Measurements from ENCODE around the gene DFFB. TPM values are rescaled to one million over a fixed set of nuclear protein-coding genes. Genes with fewer than 3 reads are reported as not detected.

The DFFB gene
- total and polyA plus RNA-seq, 7 donors = 1.1 to 2.4 (median 1.9) TPM

DNA sequence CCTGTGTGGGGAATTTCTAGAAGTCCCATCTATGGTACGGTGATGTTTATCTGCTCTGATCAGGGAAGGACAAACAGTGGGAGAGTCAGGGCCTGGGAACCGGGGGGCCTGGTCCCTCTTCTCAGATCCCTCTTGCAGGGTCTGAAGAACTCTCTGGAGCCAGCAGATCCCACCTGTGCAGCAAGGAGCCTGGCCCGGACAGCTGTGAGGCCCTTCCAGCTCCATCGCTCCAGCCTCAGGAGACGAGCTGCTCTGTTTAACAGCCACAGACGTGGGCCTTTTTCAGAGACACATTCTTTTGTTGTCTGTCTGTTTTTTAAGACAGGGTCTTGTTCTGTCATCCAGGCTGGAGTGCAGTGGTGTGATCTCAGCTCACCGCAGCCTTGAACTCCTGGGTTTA lies 28.3 kb downstream of the DFFB start:
- Histone ChIP-seq H3K27ac (no peak overlapping the region), H3K4me1 (no peaks in the 10 kb centered on the region), H3K27me3 (ENCODE audit: insufficient read depth in 3 of 3, low read length in 2 of 3) (no peaks in the 10 kb centered on the region), H3K4me3 (no peak overlapping the region), H3K9me3 (no peaks in the 10 kb centered on the region), H3K36me3 (ENCODE audit: insufficient read depth in 1 of 2, low read depth in 1 of 2) (peaks cover 7 to 77% of the 10 kb centered on the region in 2 donors)
- DNase-seq = peak in 1 of 2 donors; percentile 15
- no peak for TF ChIP-seq CTCF (IDR thresholded peaks at IDR 0.05)
- intact Hi-C loops (cut with DNase I) = no loop called here
- no peak for ATAC-seq
- 86 to 90% (median 89%) methylated on average over 7 of the region's 7 CpGs for WGBS, 3 donors

DNA sequence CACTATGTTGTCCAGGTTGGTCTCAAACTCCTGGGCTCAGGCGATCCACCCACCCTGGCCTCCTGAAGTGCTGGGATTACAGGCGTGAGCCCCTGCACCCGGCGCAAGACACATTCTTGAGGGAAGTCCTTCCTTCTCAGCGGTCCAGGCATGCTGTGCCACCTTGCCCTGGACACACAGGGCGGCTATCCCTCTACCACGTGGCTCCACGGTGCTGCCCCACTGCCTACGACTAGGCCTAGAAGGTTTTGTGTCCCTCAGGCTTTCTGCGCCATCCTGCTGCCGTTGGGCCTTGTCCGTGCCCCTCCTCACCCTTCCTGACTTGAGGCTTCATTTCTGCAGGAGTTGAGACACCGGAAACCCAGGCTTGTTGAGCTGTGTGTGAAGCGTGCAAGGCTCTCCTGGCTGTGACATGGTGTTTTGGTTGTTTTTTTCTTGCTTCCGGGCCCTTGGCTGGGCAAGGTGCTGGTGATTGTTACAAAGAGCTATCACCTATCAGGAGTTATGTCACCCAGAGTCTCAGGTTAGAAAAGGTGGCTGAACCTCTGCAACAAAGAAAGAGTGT lies 28.9 kb downstream of the DFFB start:
- DNase-seq (peak in 1 of 2 donors; percentile 38), ATAC-seq (no peak)
- no peak for TF ChIP-seq CTCF (IDR thresholded peaks at IDR 0.05)
- Histone ChIP-seq H3K9me3 (no peaks in the 10 kb centered on the region), H3K4me1 (no peaks in the 10 kb centered on the region), H3K36me3 (ENCODE audit: insufficient read depth in 1 of 2, low read depth in 1 of 2) (peaks cover 8 to 80% of the 10 kb centered on the region in 2 donors), H3K4me3 (no peak overlapping the region), H3K27ac (no peak overlapping the region), H3K27me3 (ENCODE audit: insufficient read depth in 3 of 3, low read length in 2 of 3) (no peaks in the 10 kb centered on the region)
- intact Hi-C loops (cut with DNase I) = no loop called here
- 84 to 90% (median 89%) methylated on average over 15 of the region's 15 CpGs for WGBS, 3 donors

DNA sequence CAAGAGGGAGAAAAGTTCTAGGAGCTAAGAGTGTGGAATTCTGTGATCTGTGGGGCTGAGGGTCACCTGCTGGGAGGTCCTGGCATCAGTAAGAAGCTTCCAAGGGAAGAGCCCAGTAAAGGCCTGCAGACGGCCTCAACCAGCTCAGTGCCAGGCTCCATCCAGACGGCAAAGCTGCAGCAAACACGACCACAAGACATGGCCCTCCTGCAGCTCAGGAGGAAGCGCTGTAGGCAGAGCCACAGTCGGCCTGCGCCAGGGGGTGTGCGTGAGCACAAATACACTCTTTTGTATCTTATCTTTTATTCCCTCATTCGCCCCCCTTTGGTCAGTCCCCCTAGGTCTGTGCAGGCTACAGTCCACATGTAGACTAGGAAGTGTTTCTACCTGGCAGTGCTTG lies 29.4 kb downstream of the DFFB start:
- intact Hi-C loops (cut with DNase I) = no loop called here

GRCh38 chr1:3888301-3888700 lies 31.0 kb downstream of the DFFB start:
- Histone ChIP-seq H3K4me1 (peaks cover 9% of the 10 kb centered on the region), H3K9me3 (no peaks in the 10 kb centered on the region), H3K36me3 (ENCODE audit: insufficient read depth in 1 of 2, low read depth in 1 of 2) (peaks cover 8 to 82% of the 10 kb centered on the region in 2 donors), H3K27me3 (ENCODE audit: insufficient read depth in 3 of 3, low read length in 2 of 3) (no peaks in the 10 kb centered on the region), H3K4me3 (no peak overlapping the region), H3K27ac (no peak overlapping the region)
- DNase-seq (peak in 1 of 2 donors; percentile 41), ATAC-seq (no peak)
- TF ChIP-seq CTCF (IDR thresholded peaks at IDR 0.05) = no peak
- 86 to 88% (median 88%) methylated on average over 15 of the region's 15 CpGs for WGBS, 3 donors
- intact Hi-C loops (cut with DNase I) = no loop called here

More for the DNA sequence above, 29.4 kb downstream of the DFFB start:
- ATAC-seq = no peak
- H3K27me3 ChIP-seq (ENCODE audit: insufficient read depth in 3 of 3, low read length in 2 of 3) = no peaks in the 10 kb centered on the region
- H3K27ac ChIP-seq = no peak overlapping the region
- H3K4me1 ChIP-seq = no peaks in the 10 kb centered on the region
- H3K9me3 ChIP-seq = no peaks in the 10 kb centered on the region
- WGBS, 3 donors = 88 to 92% (median 90%) methylated on average over 8 of the region's 8 CpGs
- no peak for TF ChIP-seq CTCF (IDR thresholded peaks at IDR 0.05)
- DNase-seq = peak in 1 of 2 donors; percentile 15
- peaks cover 8 to 85% of the 10 kb centered on the region in 2 donors for H3K36me3 ChIP-seq (ENCODE audit: insufficient read depth in 1 of 2, low read depth in 1 of 2)
- H3K4me3 ChIP-seq = no peak overlapping the region

DNA sequence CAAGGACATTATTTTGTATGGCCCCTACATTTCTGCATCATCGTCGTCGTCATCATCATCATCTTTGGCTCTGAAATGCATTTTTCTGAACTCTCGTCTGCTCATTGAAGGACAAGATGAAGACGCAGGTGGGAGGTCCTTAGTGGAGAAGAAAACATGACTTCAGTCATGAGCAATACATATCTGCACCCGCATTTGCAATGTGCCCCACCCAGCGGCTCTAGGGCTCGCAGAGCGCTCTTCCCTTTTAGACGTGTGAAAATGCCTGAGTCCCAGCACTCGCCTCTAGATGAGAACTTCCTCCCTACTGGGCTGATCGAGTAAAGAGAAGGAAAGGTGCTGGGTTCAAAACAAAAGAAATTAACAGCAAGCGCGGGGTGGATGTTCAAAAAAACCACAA lies 32.7 kb downstream of the DFFB start:
- intact Hi-C loops (cut with DNase I) = loop anchor here in 1 of 2 donors (5.0 kb wide), 1 partner anchor 33 kb away; the partner anchor contains the start of genes CEP104 and DFFB
- H3K27ac ChIP-seq = no peak overlapping the region
- H3K27me3 ChIP-seq (ENCODE audit: insufficient read depth in 3 of 3, low read length in 2 of 3) = no peaks in the 10 kb centered on the region
- peaks cover 9% of the 10 kb centered on the region for H3K4me1 ChIP-seq
- ATAC-seq = no peak
- H3K36me3 ChIP-seq (ENCODE audit: insufficient read depth in 1 of 2, low read depth in 1 of 2) = peaks cover 8 to 66% of the 10 kb centered on the region in 2 donors
- WGBS, 3 donors = 89 to 92% (median 92%) methylated on average over 14 of the region's 14 CpGs
- DNase-seq = peak in 1 of 2 donors; percentile 34
- TF ChIP-seq CTCF (IDR thresholded peaks at IDR 0.05) = no peak
- H3K4me3 ChIP-seq = no peak overlapping the region
- H3K9me3 ChIP-seq = no peaks in the 10 kb centered on the region

All from psoas muscle (tissue), 8 donors.